Vagina (tissue), 2 donors: ENCODE results near the gene DPP8.

Source experiments
- CTCF ChIP-seq, 3 experiments: fragments of 450-650 bp in 2 of 3; fragments of 200-600 bp in 1 of 3; sonication (generic) in 1 of 3; IDR thresholded peaks; one replicate each; pipeline ENCODE4 v1.5.1; 2017 to 2019; ENCODE audit warnings: antibody characterized with exemption in 3 of 3, mild to moderate bottlenecking in 2 of 3, moderate library complexity in 2 of 3
- POLR2A ChIP-seq, 2 donors: fragments of 450-650 bp; IDR thresholded peaks; one replicate each; pipeline ENCODE4 v1.6.1; 2017; ENCODE audit warnings: antibody characterized with exemption in 2 of 2, mild to moderate bottlenecking in 2 of 2, moderate library complexity in 2 of 2
- POLR2AphosphoS5 ChIP-seq, 2 donors: sonication (generic); formaldehyde crosslinking; IDR thresholded peaks; one replicate each; pipeline ENCODE4 v1.9.0; 2017; ENCODE audit warnings: antibody characterized with exemption in 2 of 2, mild to moderate bottlenecking in 2 of 2, low read depth in 1 of 2; ENCODE audit not compliant: insufficient read depth in 1 of 2

- TF ChIP-seq CTCF (IDR thresholded peaks at IDR 0.05) (no peak), POLR2AphosphoS5 (IDR thresholded peaks at IDR 0.05; ENCODE audit: insufficient read depth in 1 of 2, low read depth in 1 of 2) (no peak), POLR2A (IDR thresholded peaks at IDR 0.05) (no peak)
Measured at GRCh38 chr15:65409036-65409631, 108.4 kb downstream of the DPP8 start.
